ENCODE measurements around the gene CA5B. TPM values are rescaled to one million over a fixed set of nuclear protein-coding genes. Genes with fewer than 3 reads are reported as not detected.

The CA5B gene
- total and polyA plus RNA-seq, 4 donors: 0.55 to 2.9 (median 1.6) TPM

DNA sequence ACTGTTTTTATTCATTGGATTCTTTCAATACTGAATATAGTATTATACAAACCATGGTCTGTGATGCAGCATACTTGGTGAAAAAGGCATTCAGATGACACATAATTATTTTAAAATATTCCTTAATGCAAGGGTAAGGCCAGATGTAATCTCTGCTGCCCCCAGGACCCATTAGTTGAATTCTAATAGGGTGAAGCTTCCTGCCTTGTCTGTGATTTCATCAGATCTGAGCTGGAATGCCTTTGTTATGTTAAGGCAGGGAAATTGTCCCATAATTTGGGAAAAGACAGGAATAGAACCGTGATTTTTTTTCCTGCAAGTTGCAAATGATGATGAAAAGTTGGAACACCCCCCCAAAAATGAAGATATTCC, 78.4 kb downstream of the CA5B start:
- H3K27me3 ChIP-seq (ENCODE audit: control insufficient read depth in 4 of 4, insufficient read depth in 4 of 4, low read length in 3 of 4): no peaks in the 10 kb centered on the region
- TF ChIP-seq, protein P1, sequence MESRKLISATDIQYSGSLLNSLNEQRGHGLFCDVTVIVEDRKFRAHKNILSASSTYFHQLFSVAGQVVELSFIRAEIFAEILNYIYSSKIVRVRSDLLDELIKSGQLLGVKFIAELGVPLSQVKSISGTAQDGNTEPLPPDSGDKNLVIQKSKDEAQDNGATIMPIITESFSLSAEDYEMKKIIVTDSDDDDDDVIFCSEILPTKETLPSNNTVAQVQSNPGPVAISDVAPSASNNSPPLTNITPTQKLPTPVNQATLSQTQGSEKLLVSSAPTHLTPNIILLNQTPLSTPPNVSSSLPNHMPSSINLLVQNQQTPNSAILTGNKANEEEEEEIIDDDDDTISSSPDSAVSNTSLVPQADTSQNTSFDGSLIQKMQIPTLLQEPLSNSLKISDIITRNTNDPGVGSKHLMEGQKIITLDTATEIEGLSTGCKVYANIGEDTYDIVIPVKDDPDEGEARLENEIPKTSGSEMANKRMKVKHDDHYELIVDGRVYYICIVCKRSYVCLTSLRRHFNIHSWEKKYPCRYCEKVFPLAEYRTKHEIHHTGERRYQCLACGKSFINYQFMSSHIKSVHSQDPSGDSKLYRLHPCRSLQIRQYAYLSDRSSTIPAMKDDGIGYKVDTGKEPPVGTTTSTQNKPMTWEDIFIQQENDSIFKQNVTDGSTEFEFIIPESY (IDR thresholded peaks at IDR 0.05): no peak
- TF ChIP-seq GABPA (IDR thresholded peaks at IDR 0.05 in 1 of 2, conservative IDR thresholded peaks at IDR 0.05 in 1 of 2) (no peak), RXRA (IDR thresholded peaks at IDR 0.05) (no peak), HNF4G (IDR thresholded peaks at IDR 0.05) (no peak), NR2F2 (IDR thresholded peaks at IDR 0.05) (no peak)
- TF ChIP-seq, protein P2, sequence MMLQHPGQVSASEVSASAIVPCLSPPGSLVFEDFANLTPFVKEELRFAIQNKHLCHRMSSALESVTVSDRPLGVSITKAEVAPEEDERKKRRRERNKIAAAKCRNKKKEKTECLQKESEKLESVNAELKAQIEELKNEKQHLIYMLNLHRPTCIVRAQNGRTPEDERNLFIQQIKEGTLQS (IDR thresholded peaks at IDR 0.05): no peak
- H3K9ac ChIP-seq (ENCODE audit: low read depth in 1 of 2, low read length in 2 of 2): no peak overlapping the region
- H3K27ac ChIP-seq (ENCODE audit: low read depth in 1 of 2, low read length in 2 of 2): no peak overlapping the region
- no peak for DNase-seq (ENCODE audit: low spot score)
- H3K9me3 ChIP-seq (ENCODE audit: control insufficient read depth in 4 of 4, low read length in 3 of 4): no peaks in the 10 kb centered on the region
- peaks cover 0 to 2% (median 0%) of the 10 kb centered on the region in 4 donors for H3K4me1 ChIP-seq (ENCODE audit: control insufficient read depth in 4 of 4, insufficient read depth in 4 of 4, low read length in 3 of 4)
- H3K4me3 ChIP-seq (ENCODE audit: low read depth in 1 of 3, low read length in 3 of 3): no peak overlapping the region
- peaks cover 0 to 48% (median 22%) of the 10 kb centered on the region in 4 donors for H3K36me3 ChIP-seq (ENCODE audit: control insufficient read depth in 4 of 4, insufficient read depth in 3 of 4, low read depth in 1 of 4, low read length in 3 of 4)
- 80% methylated on average over 1 of the region's 1 CpG for WGBS

DNA sequence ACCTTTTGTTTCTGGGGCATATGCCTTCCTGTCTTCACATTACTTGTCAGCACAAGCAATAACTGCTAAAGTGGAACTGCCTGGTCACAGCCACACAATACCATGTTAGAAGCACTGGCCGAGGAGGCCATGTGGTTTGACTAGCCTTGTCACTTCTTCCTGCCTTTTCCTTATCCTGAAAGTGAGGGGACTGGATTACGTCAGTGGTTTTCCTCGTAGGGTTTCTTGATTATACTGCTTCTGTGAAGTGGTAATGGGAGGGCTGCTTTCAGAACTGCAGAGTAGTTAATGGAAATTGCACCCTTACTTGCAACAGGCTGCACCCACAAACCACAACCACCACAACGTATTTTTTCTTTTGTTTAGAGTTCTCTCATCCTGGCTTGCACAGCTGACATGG, 78.8 kb downstream of the CA5B start:
- H3K9me3 ChIP-seq (ENCODE audit: control insufficient read depth in 4 of 4, low read length in 3 of 4): no peaks in the 10 kb centered on the region
- no peaks in the 10 kb centered on the region for H3K27me3 ChIP-seq (ENCODE audit: control insufficient read depth in 4 of 4, insufficient read depth in 4 of 4, low read length in 3 of 4)
- no peak for DNase-seq (ENCODE audit: low spot score)
- H3K4me1 ChIP-seq (ENCODE audit: control insufficient read depth in 4 of 4, insufficient read depth in 4 of 4, low read length in 3 of 4): peaks cover 0 to 2% (median 0%) of the 10 kb centered on the region in 4 donors
- peaks cover 0 to 45% (median 23%) of the 10 kb centered on the region in 4 donors for H3K36me3 ChIP-seq (ENCODE audit: control insufficient read depth in 4 of 4, insufficient read depth in 3 of 4, low read depth in 1 of 4, low read length in 3 of 4)
- 56% methylated on average over 4 of the region's 4 CpGs for WGBS
- TF ChIP-seq RXRA (IDR thresholded peaks at IDR 0.05) (no peak), RAD21 (IDR thresholded peaks at IDR 0.05) (no peak), SP1 (IDR thresholded peaks at IDR 0.05) (no peak), FOXA2 (IDR thresholded peaks at IDR 0.05) (no peak)
- H3K4me3 ChIP-seq (ENCODE audit: low read depth in 1 of 3, low read length in 3 of 3): no peak overlapping the region
- no peak overlapping the region for H3K9ac ChIP-seq (ENCODE audit: low read depth in 1 of 2, low read length in 2 of 2)
- no peak overlapping the region for H3K27ac ChIP-seq (ENCODE audit: low read depth in 1 of 2, low read length in 2 of 2)

DNA sequence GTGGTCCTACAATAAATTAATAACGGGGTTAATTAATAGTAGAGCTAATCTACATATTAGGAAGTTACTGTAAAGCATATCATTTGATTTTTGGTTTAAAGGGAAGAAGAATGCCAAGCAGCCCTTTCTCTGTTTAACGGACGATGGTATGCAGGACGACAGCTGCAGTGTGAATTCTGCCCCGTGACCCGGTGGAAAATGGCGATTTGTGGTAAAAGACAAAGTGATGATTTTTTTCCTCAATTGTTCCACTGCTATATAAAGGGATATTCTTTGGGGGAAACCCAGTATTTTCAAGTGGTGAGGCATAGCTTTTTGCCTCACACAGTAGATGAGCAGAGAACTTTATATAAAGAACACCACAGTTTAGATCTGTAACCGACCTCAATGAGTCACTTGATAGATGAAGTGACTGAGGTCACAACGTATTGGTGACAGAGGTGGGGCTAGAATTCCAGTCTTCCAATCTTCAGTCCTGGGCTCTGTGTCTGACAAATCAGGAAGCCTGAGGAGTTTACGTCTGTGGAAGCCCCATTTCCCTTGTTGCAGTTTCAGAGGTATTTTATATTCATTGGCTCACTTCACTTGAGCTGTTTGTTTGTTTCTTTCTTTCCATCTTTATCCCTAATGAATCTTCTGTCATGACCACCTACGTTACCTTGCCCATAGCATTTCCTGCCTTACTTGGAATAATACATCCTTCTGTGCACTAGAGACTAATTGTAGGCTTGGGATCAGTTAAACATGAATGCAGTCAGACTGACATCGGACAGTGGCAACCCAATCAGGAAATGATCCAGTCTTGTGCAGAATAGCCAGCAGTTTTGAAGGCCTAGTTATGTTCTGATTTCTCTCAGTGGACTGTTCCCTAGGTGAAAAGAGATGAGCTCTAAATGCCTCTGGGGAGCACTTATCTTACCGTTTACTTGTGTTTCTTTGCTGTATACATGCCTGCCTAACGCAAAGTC, 82.3 kb downstream of the CA5B start:
- no peak for DNase-seq (ENCODE audit: low spot score)
- Histone ChIP-seq H3K27me3 (ENCODE audit: control insufficient read depth in 4 of 4, insufficient read depth in 4 of 4, low read length in 3 of 4) (no peaks in the 10 kb centered on the region), H3K27ac (ENCODE audit: low read depth in 1 of 2, low read length in 2 of 2) (no peak overlapping the region), H3K9me3 (ENCODE audit: control insufficient read depth in 4 of 4, low read length in 3 of 4) (no peaks in the 10 kb centered on the region), H3K9ac (ENCODE audit: low read depth in 1 of 2, low read length in 2 of 2) (no peak overlapping the region), H3K4me3 (ENCODE audit: low read depth in 1 of 3, low read length in 3 of 3) (no peak overlapping the region), H3K36me3 (ENCODE audit: control insufficient read depth in 4 of 4, insufficient read depth in 3 of 4, low read depth in 1 of 4, low read length in 3 of 4) (peaks cover 0 to 56% (median 26%) of the 10 kb centered on the region in 4 donors), H3K4me1 (ENCODE audit: control insufficient read depth in 4 of 4, insufficient read depth in 4 of 4, low read length in 3 of 4) (no peaks in the 10 kb centered on the region)
- 91% methylated on average over 14 of the region's 14 CpGs for WGBS
- TF ChIP-seq HNF4A (conservative IDR thresholded peaks at IDR 0.05): no peak
- TF ChIP-seq RAD21 (IDR thresholded peaks at IDR 0.05): no peak
- no peak for TF ChIP-seq HNF4G (IDR thresholded peaks at IDR 0.05)
- TF ChIP-seq EGR1 (IDR thresholded peaks at IDR 0.05; ENCODE audit: low read depth in 2 of 2): no peak
- no peak for TF ChIP-seq SP1 (IDR thresholded peaks at IDR 0.05)
- no peak for TF ChIP-seq RXRA (IDR thresholded peaks at IDR 0.05)
- TF ChIP-seq GABPA (IDR thresholded peaks at IDR 0.05 in 1 of 2, conservative IDR thresholded peaks at IDR 0.05 in 1 of 2): no peak

Data from liver (tissue), 9 donors.